Measurements from ENCODE around the gene RPP25L.

DNA sequence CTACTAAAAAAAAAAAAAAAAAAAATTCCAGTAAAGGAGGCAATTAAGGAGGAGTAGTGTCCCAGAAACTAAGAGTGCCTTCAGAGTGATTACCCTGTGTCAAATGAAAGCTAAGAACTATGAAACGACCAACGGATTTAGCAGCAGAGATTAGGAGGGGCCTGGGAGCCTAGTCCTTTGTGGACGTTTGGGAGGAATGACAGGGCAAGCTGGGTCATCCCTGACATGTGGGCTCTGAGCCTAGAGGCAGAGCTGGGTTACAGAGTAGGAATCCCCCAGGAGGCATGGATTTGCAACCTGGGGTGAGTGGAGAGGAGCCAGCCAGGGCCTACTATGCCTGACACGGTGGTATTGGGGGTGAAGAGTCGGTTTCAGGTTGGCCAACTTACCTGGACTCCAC, 21.3 kb upstream of the RPP25L start:
- TF ChIP-seq CTCF (IDR thresholded peaks at IDR 0.05) = no peak
- TF ChIP-seq POLR2A (IDR thresholded peaks at IDR 0.05) = no peak
